GM19372 (cell line): ENCODE data around the gene STK38L.

Experiments
- ATAC-seq: cut with Tn5 transposase; IDR thresholded peaks from one replicate; pipeline ENCODE4 v1.9.1; 2021; ENCODE audit warnings: mild to moderate bottlenecking, low read depth, moderate library complexity; ENCODE audit not compliant: unreplicated experiment

Gene STK38L

DNA sequence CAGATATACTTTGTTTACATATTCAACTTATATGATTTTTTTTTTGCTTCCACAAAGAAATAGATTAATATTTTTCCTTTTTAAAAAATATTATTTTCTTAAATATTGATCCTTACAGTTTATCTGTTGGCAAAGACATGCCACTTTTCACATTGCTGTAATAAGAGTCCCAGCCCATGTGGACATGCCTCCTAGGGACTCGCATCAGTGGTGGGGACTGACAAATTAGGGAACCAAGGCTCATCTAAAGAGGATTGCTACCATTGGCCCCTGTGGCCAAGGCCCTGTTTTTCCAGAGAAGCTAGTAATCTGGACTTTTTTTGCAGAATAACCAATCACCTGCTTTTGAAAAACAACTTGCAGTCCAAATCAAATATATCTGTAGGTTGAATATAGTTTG is 60.8 kb downstream of the STK38L start:
- ATAC-seq: no peak

DNA sequence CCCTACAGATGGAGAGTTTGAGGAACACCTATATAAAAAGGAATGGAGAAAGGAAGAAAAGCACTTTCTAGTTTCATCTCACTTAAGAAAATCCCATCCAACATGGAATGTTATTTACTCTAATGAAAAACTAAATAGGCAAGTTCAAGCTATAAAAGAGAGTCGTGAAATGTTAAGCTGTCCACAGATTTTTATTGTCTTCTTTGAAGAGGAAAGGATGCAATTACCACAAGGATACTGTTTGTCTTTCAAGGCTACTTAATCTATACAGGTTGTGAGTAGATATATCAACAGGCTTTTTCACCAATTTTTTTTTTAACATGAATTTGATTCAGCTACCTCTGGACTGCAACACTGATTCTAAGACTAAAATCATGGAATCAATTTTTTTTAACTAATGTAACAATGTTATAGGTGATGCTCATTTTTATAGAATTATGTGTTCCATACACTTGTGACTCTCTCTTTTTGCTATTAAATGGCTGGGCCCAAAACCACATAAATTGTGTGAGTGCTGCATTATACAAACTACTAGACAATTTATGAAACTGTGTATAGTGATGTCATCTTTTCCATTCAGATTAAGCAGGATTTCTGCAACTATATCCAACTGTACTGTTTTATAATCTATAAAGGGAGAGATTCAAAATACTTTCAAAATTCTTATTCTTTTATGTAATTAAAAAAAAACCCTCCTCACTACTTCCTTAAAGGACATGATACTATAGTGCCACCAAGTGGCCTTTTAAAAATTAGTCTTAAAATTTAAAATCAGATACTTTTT is 61.8 kb downstream of the STK38L start:
- ATAC-seq: no peak

DNA sequence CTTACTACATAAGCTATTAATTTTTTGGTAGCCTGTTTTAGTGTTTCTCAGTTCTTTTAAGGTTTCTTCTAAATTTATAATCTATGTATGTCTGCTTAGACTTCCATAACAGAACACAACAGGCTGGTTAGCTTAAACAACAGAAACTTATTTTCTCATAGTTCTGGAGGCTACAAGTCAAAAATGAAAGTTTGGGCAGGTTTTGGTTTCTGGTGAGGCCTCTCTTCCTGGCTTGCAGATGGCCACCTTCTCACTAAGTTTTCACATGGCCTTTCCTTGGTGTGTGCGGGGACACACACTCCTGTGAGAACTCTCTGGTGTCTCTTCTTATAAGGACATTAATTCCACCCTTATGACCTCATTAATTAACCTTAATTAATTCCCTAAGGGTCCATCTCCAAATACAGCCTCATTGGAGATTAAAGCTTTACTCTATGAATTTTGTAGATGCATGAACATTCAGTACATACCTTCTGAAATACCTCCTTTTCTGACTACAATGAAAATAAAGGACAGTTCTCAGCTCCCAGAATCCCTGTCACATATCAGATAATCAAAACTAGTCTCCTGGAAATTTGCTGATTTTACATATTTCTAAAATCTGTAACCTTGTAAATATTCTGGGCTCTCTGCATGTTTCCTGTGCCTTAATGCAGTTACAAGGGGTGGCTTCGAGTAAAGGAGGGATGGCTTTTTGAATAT is 65.4 kb downstream of the STK38L start:
- peak; percentile 65 for ATAC-seq

DNA sequence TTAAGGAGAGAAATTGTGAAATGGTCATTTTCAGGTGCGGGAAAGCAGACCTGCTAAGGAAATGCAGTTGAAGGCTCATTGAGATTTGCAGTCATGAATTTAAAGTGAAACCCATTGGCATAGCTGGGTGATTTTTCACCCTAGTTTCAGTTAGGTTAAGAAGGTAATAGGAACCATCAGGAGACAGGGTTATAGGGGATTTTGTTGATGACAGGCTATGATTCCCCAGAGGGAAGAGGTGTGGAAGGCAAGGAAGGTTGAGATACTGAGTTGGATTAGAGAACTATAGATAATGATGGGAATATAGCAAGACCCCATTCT is 65.9 kb downstream of the STK38L start:
- ATAC-seq: no peak

DNA sequence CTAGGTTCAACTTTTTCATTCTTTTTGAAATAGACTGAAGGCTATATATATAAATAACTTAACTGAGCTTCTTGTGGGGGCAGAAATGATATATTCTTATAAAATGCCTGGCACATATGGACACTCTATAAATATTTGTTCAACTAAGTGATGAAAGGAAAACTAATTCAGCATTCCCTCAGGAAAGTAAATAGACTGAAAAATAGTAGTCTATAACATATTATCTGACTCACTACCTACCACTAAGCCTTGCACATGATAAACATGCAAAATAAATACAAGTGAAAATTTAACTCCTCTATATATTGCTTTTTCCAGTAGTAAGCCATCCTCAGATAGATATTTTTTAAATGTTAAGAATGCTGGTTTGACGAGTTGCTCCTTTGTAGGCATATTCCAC is 72.9 kb downstream of the STK38L start:
- no peak for ATAC-seq

DNA sequence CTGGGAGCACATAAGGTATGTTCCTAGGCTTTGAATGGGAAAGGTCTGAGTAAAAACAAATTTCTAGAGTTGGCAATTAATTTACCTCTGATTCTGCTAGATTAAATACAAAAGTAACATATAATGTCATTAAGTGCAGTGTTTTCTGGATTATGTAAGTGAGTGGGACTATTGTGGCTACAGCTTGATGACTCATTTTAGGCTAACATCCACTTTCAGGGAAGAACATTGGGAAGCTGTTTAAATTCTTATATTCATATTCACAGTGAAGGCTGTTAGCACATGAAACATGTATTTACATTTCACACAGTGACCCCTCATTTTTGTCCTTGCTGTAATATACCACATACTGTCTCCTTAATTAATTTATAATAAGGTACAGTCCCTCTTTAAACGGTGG is 75.3 kb downstream of the STK38L start:
- ATAC-seq: no peak

DNA sequence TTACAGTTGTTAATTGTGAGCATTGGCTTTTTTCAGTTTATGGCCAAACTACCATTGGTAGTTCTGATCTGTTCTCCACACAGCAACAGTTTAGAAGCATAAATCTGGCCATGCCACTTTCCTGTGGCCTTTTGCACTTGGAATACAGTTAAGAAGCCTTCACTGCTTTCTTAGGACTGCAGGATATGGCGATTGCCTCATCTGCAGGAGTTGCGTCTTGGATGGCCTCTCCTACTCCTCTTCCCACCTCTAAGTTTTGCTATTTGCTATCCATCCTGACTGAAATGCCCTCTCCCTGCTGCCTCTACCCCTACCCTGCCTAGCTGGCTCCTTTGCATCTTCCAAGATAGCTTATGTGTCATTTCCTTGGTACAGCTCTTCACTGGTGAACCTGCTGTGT is 75.8 kb downstream of the STK38L start:
- no peak for ATAC-seq

DNA sequence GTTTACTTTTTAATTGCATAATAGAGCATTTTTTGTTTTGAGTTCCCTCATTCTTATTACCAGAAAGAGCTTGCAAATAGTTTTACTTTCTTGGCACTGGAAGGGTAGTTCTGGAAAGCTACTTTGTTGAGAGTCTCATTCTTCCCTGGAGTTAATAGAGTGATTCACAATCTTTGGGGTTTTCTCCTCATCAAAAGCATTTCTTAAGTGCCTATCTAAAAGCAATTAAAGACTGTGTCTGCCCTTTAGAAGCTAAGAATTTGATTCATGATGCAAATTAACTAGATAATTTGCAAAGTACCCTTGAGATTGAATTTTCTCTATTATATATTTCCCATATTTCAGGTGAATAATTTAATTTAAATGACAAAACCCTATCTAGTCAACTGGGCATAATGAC is 80.4 kb downstream of the STK38L start:
- ATAC-seq: no peak

DNA sequence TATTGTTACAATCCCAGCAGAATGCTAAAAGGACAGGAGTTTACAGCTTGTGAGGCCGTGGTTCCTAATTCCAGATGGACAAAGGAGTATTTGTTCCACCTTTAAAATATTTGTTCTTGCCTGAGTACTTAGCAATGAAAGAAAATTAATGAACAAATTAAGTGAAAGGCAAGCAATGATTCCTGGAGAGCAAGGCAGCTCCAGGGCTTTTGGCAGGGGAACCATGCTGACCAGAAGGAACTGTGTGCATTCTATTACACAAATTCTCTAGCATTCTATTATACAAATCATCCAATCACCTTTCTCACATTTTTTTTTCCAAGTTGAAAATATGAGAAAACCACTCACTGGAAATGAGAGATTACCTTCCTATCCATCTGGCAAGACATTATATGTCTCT is 86.8 kb downstream of the STK38L start:
- ATAC-seq: no peak

DNA sequence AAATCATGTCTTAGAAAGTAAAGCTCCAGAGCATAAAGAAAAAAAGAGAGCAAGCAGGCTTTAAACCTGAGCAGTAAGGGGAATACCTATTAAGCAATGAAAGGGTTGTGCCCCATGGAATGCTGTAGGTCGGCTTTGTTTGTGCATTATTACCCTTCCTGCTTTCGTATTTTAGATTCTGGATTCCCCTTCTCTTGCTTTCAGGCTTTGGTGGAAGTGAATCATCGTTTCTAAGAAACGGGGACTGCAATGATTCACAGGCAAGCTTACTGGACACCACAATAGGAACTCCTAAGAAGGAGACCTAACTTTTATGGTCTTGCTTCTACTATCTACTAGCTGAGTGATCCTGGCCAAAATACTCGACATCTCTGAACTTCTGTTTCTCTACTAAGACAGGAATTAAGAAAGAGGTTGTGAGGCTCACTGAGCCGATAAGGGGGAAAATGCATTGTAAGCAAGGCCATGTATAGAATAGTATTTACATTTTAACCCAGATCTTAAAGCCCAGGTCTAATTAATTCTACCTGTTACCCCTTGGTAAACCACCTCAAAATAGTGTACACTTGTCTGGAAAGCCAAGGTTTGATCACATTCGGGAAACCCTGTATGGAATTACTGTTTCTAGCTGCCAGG is 87.3 kb downstream of the STK38L start:
- ATAC-seq: peak; percentile 29

DNA sequence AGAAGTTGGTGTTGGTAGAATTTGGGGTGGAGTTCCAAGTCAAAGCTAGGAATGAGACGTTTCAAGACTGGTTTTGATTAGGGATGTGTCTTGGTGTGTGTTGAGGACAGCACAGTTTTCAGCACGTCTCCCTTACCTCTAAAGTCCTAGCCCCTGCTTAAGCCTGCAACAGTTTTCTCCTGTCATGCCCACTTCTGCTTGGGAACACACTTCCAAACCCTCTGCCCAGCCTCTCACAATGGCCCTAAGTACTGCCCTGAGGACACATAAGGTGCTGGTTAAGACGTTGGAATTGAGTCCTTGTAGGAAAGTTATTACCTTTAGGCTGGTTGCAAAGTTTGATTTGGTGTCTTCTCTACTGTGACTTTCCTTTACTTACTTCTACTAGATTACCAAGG is 87.8 kb downstream of the STK38L start:
- ATAC-seq: no peak

DNA sequence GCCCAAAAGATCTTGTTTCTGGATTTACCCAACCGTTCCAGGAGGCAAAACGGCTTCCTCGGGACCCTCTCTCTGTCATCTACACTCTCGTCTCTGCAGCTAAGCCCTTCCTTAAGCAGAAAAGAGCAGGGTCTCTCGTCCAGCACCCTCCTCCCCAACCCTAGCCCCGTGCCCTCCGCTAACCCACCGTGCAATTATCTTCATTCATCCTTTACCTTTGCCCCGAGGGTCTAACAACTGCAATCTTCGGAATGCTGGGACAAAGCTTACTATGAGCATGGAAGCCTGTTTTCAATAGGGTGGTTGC is 88.3 kb downstream of the STK38L start:
- ATAC-seq: no peak

DNA sequence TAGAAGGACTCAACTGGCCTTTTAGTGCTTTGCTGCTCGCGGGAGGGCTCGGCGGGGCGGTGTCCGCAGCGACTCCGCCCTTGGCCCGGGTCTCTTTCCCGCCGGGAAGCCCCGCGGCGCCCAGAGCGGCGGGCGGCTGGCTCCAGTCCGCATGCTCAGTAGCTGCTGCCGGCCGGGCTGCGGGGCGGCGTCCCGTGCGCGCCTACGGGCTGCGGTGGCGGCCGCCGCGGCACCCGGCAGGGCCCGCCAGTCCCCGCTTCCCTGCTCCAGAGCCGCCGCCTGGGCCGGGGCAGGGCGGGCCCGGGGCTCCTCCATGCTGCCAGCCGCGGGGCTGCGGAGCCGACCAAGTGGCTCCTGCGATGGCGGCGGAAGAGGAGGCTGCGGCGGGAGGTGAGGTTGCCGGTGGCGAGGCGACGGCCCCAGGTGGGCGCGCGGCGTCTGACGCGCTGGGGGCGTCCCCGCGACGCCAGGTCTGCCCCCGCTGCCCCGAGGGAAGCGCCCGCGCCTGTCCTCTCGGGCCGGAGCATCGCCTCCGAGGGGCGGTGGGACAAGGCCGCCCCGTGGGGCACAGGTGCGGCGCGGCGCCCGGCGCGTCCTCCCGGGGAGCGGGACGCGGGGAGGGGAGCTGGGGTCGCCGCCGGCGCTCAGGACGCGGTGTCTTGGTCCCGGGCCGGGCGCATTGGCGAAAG is 88.8 kb downstream of the STK38L start, which contains the start of gene BMAL2:
Gene BMAL2, plus strand, starts transcription at position 123 of the 689 bp plus-strand sequence. Its CDS starts 237 bp downstream, at position 360.
- peak; percentile 43 for ATAC-seq

DNA sequence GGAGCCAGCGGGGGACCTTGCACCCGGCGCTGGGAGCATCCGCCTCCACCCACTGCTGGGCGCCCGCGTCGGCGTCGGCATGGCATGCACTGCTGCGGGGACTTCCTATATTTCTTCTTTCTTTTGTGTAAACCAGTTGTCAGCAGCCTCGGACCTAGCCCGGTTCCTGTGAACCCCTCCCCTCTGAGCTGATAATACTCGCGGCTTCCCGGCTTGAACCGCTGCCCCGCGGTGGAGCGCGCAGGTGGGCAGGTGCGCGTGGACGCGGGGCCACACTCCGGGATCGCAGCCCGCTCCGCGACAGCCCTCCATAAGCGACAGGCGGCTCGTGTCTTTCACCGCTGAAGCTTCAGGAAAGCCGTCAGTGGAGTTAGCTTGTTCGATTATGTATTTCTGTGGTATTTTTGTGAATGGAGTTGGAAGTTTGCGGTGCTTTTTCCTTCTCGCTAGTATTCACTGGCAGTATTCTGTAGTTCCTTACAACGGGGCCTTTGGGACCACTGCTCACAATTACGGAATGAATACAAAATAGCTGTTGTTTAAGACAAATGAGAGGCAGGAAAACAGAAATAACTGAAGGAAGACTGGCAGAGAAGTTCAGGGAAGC is 89.4 kb downstream of the STK38L start:
- peak; percentile 21 for ATAC-seq

DNA sequence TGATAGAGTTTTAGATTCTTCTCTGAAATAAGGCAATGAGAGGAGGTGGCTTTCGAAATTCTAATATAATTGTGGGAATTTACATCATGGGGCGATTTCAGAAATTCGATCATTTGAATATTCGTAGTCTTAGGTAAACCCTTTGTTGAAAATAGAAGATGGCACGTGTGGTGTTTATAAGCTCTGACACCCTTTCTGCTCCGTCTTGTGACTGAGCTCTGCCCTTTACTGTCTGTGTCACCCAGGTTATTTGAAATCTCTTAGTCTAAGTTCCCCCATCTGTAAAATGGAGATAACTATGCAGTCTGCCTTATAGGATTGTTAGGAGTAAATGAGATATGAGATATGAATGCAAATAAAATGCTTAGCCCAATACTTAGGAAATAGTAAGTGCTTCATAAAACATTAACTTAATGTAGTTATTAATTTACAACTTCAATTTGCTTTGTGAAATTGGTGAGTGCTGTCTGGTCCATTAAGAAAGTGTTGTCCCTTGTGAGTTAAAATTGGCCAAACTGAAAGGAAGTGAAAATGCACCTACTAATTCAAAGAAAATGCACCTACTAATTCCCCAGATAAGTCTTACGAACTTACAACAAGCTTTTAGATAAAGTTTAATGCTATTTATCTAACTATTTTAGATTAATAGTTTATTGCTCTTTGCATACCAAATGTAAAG is 90.1 kb downstream of the STK38L start:
- ATAC-seq: no peak

DNA sequence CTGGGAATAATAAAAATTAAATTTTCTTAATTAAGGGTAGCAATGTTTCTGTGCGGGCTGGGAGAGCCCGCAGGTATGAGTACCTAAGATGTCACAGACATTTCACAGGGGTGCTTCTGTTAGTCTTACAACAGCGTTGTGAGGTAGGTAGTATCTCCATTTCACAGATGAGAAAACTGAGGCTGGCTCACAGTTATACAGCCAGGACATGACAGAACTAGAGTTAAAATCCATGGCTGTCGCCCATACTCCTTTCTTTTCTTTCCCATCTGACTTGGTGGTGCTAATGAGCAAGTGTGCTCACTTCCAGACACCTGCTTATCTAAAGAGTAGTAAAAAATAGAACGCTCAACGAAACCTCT is 90.6 kb downstream of the STK38L start:
- ATAC-seq: no peak

DNA sequence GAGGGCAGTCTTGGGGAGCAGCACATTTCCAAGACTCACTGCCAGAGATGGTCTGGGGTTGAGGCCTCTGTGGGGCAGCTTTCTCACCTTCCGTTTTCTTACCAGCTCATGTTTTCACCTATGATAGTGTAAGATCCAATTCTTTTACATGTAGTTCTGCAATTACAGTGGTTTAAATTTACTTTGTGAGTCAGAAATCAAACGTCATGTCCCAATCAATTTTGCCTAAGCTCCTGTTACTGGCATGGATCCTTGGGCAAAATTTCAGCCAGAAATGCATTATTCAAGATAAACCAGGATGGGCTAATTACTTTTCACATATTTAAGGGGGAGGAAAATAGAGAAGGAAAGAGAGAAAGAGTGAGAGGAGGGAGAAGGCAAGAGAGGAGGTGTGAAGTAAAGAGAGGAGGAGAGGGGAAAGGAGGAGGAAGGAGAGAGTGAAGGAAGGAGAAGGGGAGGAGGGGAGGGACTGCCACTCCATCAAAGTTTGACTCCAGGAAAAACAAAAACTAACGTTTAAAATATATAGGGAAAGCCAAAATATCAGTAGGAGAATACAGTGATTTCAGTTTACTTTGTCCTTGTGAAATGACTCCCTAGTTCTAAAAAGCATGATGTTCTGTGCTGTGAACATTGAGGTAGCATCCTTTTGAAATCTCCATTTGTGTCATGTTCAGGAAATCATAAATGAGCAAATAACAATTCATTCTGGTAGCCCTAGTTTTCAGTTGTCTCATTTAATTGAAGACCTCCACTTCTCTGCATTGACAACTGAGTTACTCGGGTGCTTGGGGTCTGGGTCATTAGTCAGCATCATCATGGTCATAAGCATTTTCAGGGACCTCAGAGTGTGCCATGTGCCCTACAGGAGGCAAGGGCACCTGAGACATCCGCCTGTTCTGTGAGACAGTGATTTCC is 91.5 kb downstream of the STK38L start:
- no peak for ATAC-seq

DNA sequence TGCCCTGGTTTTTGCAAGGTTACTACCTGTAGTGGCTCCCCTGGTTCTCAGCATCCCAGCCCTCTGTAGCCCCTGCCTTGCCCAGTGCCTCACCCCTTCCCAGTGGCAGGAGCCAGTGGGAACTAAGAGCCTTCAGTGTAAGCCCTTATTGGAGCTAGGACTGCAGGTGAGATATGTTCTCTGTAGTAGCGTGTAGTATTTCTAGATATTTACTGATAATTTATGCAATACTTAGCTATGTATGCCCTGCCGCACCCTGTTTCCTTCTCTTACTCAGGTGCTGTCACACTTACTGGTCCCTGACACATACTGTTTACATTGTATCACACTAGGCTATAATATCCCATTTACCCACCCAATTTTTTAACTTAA is 92.2 kb downstream of the STK38L start:
- no peak for ATAC-seq

DNA sequence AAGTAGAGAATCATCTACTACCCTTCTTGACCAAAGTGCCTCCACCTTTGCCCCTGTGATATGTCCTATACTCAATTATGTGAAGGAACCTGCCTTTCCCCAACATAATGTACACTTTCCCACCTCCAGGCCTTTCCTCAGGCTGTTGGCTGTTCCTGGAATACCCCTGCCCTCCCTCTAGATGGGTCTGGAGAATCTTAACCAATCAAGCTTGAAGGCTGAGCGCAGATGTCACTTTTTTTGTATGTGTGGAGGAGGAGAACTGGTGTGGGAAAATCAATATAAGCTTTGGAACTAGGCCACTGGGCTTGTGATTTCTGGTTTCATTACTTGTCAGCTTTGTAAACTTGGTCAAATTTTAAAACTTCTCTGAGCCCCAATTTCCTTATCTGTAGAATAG is 93.3 kb downstream of the STK38L start:
- ATAC-seq: no peak
